HepG2 (cell line): ENCODE measurements around the gene CLVS2. TPM values are rescaled to one million over a fixed set of nuclear protein-coding genes. Genes with fewer than 3 reads are reported as not detected.

Source experiments
- ATAC-seq: fragments of 200-7000 bp; cut with Tn5 transposase; 3 replicates; pipeline ENCODE4 v1.9.1; 2020; ENCODE audit warnings: mild to moderate bottlenecking, moderate library complexity
- BruUV-seq: library from RNA; stranded (reverse); fragments of 400-500 nt; replicated peaks from 2 replicates; lab custom pipeline; 2021; lab: Mats Ljungman, UMichigan
- CTCF ChIA-PET: fragments of 300-600 bp; formaldehyde crosslinking; extraction: SDS; loops from one replicate; lab custom pipeline; 2021; ENCODE audit warnings: low total read pairs, inconsistent platforms, low intra/inter-chr PET ratio; lab: Yijun Ruan, JAX
- POLR2A ChIA-PET: fragments of 350-600 bp; sonication (Branson Sonifier 250); formaldehyde crosslinking; loops from one replicate; lab custom pipeline; 2020; ENCODE audit warnings: antibody characterized with exemption, inconsistent platforms; lab: Yijun Ruan, JAX
- DNase-seq: peaks from one replicate; pipeline ENCODE4 v3.0.0-alpha.2; 2015; ENCODE audit warnings: low spot score
- FAIRE-seq: peaks from 3 replicates; lab custom pipeline; 2011; peaks lifted over from hg19 to GRCh38; lab: Jason Lieb, UNC
- H2AFZ ChIP-seq: one replicate; pipeline ENCODE4 v1.6.1; 2011; ENCODE audit warnings: low read length, inconsistent platforms
- H3K27ac ChIP-seq: fragments of 300-600 bp; 3 replicates; pipeline ENCODE4 v1.8.0; 2011; ENCODE audit warnings: mixed run types, mild to moderate bottlenecking, mixed read lengths, low read length, inconsistent platforms; ENCODE audit not compliant: insufficient read depth; ENCODE audit errors: extremely low read length
- H3K27me3 ChIP-seq, 2 experiments: fragments of 200-600 bp in 1 of 2; 2 replicates in 1 of 2; 3 replicates in 1 of 2; pipeline versions ENCODE4 v1.6.0 to v1.8.0; 2011; ENCODE audit warnings: low read length in 2 of 2, mild to moderate bottlenecking in 2 of 2, moderate library complexity in 2 of 2, inconsistent platforms in 1 of 2; ENCODE audit not compliant: insufficient read depth in 2 of 2, control insufficient read depth in 1 of 2
- H3K36me3 ChIP-seq, 2 experiments: fragments of 200-600 bp in 1 of 2; replicated peaks in 1 of 2; 2 replicates in 1 of 2; 3 replicates in 1 of 2; pipeline versions ENCODE4 v1.5.1 to v1.8.0; 2011; ENCODE audit warnings: low read length in 2 of 2, inconsistent platforms in 1 of 2; ENCODE audit not compliant: insufficient read depth in 2 of 2, control insufficient read depth in 1 of 2
- H3K4me1 ChIP-seq: 2 replicates; pipeline ENCODE4 v1.5.1; 2012; ENCODE audit warnings: low read length, inconsistent platforms; ENCODE audit not compliant: insufficient read depth
- H3K4me2 ChIP-seq: 2 replicates; pipeline ENCODE4 v1.6.0; 2011; ENCODE audit warnings: low read depth, low read length, inconsistent platforms
- H3K4me3 ChIP-seq, 3 experiments: fragments of 200-600 bp in 1 of 3; sonication (generic), shearing (Covaris generic) in 1 of 3; replicated peaks in 1 of 3; 2 replicates each; pipeline ENCODE4 v1.5.1; 2011 to 2016; ENCODE audit warnings: low read length in 3 of 3, inconsistent platforms in 2 of 3, low read depth in 2 of 3, mild to moderate bottlenecking in 2 of 3, control low read depth in 1 of 3, mixed read lengths in 1 of 3; ENCODE audit not compliant: insufficient read depth in 1 of 3
- H3K79me2 ChIP-seq: one replicate; pipeline ENCODE4 v1.6.1; 2011; ENCODE audit warnings: low read length, inconsistent platforms; ENCODE audit not compliant: insufficient read depth
- H3K9ac ChIP-seq: 2 replicates; pipeline ENCODE4 v1.6.0; 2011; ENCODE audit warnings: mild to moderate bottlenecking, low read depth, low read length, inconsistent platforms; ENCODE audit not compliant: insufficient read depth
- H3K9me3 ChIP-seq: 2 replicates; pipeline ENCODE4 v1.5.1; 2012; ENCODE audit warnings: mild to moderate bottlenecking, low read length
- H4K20me1 ChIP-seq: 2 replicates; pipeline ENCODE4 v1.6.0; 2011; ENCODE audit warnings: inconsistent platforms, mild to moderate bottlenecking, low read length, moderate library complexity; ENCODE audit not compliant: insufficient read depth
- CAMTA2 ChIP-seq: sonication (generic); formaldehyde crosslinking; IDR thresholded peaks from 2 replicates; pipeline ENCODE4 v1.4.0; 2020; ENCODE audit warnings: mild to moderate bottlenecking, missing genetic modification reagents, borderline replicate concordance
- CEBPG ChIP-seq: IDR thresholded peaks from 2 replicates; pipeline ENCODE4 v1.6.1; 2016
- ETV5 ChIP-seq: IDR thresholded peaks from 2 replicates; pipeline ENCODE4 v1.6.1; 2018; ENCODE audit warnings: missing biosample characterization, missing genetic modification reagents, inconsistent platforms, borderline replicate concordance
- EZH2 ChIP-seq: conservative IDR thresholded peaks from 2 replicates; pipeline ENCODE4 v1.6.1; 2012; ENCODE audit warnings: mild to moderate bottlenecking, low read depth, low read length, moderate library complexity
- KDM4B ChIP-seq: sonication (generic); formaldehyde crosslinking; IDR thresholded peaks from 2 replicates; pipeline ENCODE4 v1.4.0; 2020; ENCODE audit warnings: missing genetic modification reagents
- MAZ ChIP-seq, 2 experiments: sonication (generic) in 1 of 2; formaldehyde crosslinking in 1 of 2; IDR thresholded peaks; 2 replicates each; pipeline versions ENCODE4 v1.5.0 to v1.6.1; 2012 to 2020; ENCODE audit warnings: low read depth in 2 of 2, mild to moderate bottlenecking in 2 of 2, borderline replicate concordance in 1 of 2, improper control_type of control experiment in 1 of 2, low read length in 1 of 2, missing genetic modification reagents in 1 of 2, moderate library complexity in 1 of 2
- NFKB2 ChIP-seq: sonication (generic); formaldehyde crosslinking; IDR thresholded peaks from 2 replicates; pipeline ENCODE4 v1.4.0; 2020; ENCODE audit warnings: missing genetic modification reagents, borderline replicate concordance
- SNRNP70 ChIP-seq: fragments of 200-400 bp; formaldehyde crosslinking; IDR thresholded peaks from 2 replicates; pipeline ENCODE4 v1.6.1; 2017; ENCODE audit warnings: mild to moderate bottlenecking, low read depth, low read length, moderate library complexity
- SSRP1 ChIP-seq: IDR thresholded peaks from 2 replicates; pipeline ENCODE4 v1.6.1; 2016; ENCODE audit warnings: control low read depth
- ZNF589 ChIP-seq: sonication (generic); formaldehyde crosslinking; conservative IDR thresholded peaks from 2 replicates; pipeline ENCODE4 v1.8.0; 2022; ENCODE audit warnings: mild to moderate bottlenecking, moderate library complexity, missing genetic modification reagents
- ZNF644 ChIP-seq: IDR thresholded peaks from 2 replicates; pipeline ENCODE4 v1.6.1; 2016; ENCODE audit warnings: low read depth
- ZNF652 ChIP-seq: IDR thresholded peaks from 2 replicates; pipeline ENCODE4 v1.6.1; 2016; ENCODE audit warnings: low read depth, borderline replicate concordance
- ZSCAN30 ChIP-seq: sonication (generic); formaldehyde crosslinking; IDR thresholded peaks from 2 replicates; pipeline ENCODE4 v1.5.0; 2020; ENCODE audit warnings: mild to moderate bottlenecking, missing genetic modification reagents
- WGBS: methylation state at CpG from one replicate; pipeline ENCODE4 v1.1.6; 2017; ENCODE audit warnings: low lambda C conversion rate; 5-methylcytosine and 5-hydroxymethylcytosine counted together
- in situ Hi-C: cut with HindIII; loops from 2 replicates; pipeline ENCODE4 v1.10.0; 2017; ENCODE audit warnings: low pct_unique_long_range_greater_than_20kb; ENCODE audit not compliant: extremely low pct_ligation_motif_present
- intact Hi-C: fragments of 100-400 bp; cut with micrococcal nuclease; formaldehyde crosslinking; loops from one replicate; pipeline ENCODE4 v1.10.0; 2022; ENCODE audit not compliant: unreplicated experiment
- polyA plus RNA-seq, 8 experiments: library from polyadenylated mRNA; depleted of rRNA in 3 of 8; stranded (reverse) in 7 of 8; unstranded in 1 of 8; fragments of >200 nt; fragmentation: Illumina TruSeq in 4 of 8; extraction: Trizol in 4 of 8; gene quantifications; 2 replicates each; pipeline versions ENCODE4 v1.2.1 to v1.2.3, GENCODE V29; 2011 to 2016; ENCODE audit warnings: low read depth in 4 of 8, missing spikeins in 1 of 8, mixed read lengths in 1 of 8; ENCODE audit not compliant: insufficient read depth in 1 of 8
- total RNA-seq, 5 experiments: library from RNA; depleted of rRNA; stranded (reverse); fragments of >200 nt; fragmentation: Illumina TruSeq; extraction: Trizol; gene quantifications; 2 replicates each; pipeline ENCODE4 v1.2.3, GENCODE V29; 2016; ENCODE audit warnings: low read depth in 1 of 5
- TF ChIP-seq, protein P1 (sequence below): sonication (generic); formaldehyde crosslinking; IDR thresholded peaks from 2 replicates; pipeline ENCODE4 v1.5.0; 2020; ENCODE audit warnings: missing genetic modification reagents
- TF ChIP-seq, protein P2 (sequence below): sonication (generic); formaldehyde crosslinking; conservative IDR thresholded peaks from 2 replicates; pipeline ENCODE4 v1.4.0; 2020; ENCODE audit warnings: missing genetic modification reagents
- TF ChIP-seq, protein P3 (sequence below): sonication (generic); formaldehyde crosslinking; IDR thresholded peaks from 2 replicates; pipeline ENCODE4 v1.8.0; 2022; ENCODE audit warnings: mild to moderate bottlenecking, missing genetic modification reagents; ENCODE audit not compliant: insufficient replicate concordance

CLVS2 gene
- total and polyA plus RNA-seq, 2 of the 13 experiments (the other 11 are each of a cell fraction or from before 2014, with no cell fraction given) = not detected

DNA sequence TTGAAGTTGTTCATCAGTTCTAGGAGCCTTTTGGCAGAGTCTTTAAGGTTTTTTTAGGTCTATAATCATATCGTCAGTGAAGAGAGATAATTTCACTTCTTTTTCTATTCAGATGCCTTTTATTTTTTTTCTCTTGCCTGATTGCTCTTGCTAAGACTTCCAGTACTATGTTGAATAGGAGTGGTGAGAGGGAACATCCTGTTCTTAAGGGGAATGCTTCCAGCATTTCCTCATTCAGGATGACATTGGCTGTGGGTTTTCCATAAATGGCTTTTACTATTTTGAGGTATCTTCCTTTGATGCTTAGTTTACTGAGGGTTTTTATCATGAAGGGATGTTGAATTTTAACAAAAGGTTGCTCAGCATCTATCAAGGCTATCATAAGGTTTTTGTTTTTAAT, 109.5 kb downstream of the CLVS2 start:
- DNase-seq = no peak
- Histone ChIP-seq H3K4me2 (no peak overlapping the region), H4K20me1 (no peaks in the 10 kb centered on the region), H3K27ac (no peak overlapping the region), H3K27me3 (no peaks in the 10 kb centered on the region), H3K4me3 (no peak overlapping the region), H3K79me2 (no peaks in the 10 kb centered on the region), H2AFZ (no peak overlapping the region), H3K36me3 (no peaks in the 10 kb centered on the region), H3K4me1 (no peaks in the 10 kb centered on the region), H3K9ac (no peak overlapping the region), H3K9me3 (peaks cover 87% of the 10 kb centered on the region)
- no peak for FAIRE-seq
- in situ Hi-C loops = no loop called here
- ChIA-PET CTCF (no interaction called here), POLR2A (no interaction called here)
- intact Hi-C loops = no loop called here
- BruUV-seq = no TSS peak
- ATAC-seq = no peak
- WGBS = 0% methylated on average over 1 of the region's 1 CpG
- no peak for TF ChIP-seq NFKB2 (CRISPR knock-in tag)
- TF ChIP-seq, protein P1, sequence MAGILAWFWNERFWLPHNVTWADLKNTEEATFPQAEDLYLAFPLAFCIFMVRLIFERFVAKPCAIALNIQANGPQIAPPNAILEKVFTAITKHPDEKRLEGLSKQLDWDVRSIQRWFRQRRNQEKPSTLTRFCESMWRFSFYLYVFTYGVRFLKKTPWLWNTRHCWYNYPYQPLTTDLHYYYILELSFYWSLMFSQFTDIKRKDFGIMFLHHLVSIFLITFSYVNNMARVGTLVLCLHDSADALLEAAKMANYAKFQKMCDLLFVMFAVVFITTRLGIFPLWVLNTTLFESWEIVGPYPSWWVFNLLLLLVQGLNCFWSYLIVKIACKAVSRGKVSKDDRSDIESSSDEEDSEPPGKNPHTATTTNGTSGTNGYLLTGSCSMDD = no peak
- no peak for TF ChIP-seq ZNF652

DNA sequence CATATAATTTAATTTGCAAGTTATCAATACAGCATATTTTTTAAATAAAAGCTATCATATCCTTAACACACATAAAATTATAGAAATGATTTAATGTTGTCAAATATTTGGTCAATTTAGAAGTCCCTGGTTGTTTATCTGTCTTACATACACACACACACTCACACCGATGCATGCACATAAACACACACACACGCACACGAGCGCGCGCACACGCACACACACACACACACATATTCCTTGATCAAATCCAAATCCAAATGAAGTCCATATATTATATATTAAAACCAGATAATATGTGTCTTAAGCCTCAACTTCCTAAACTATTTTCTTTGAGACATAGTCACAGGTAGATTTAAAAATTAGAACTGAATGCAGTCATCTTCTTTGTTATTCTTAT, 120.3 kb downstream of the CLVS2 start:
- Histone ChIP-seq H3K9me3 (peaks cover 14% of the 10 kb centered on the region), H3K4me2 (no peak overlapping the region), H3K4me1 (no peaks in the 10 kb centered on the region), H3K27me3 (no peaks in the 10 kb centered on the region), H2AFZ (no peak overlapping the region), H3K9ac (no peak overlapping the region), H4K20me1 (no peaks in the 10 kb centered on the region), H3K36me3 (no peaks in the 10 kb centered on the region), H3K27ac (no peak overlapping the region), H3K4me3 (no peak overlapping the region), H3K79me2 (no peaks in the 10 kb centered on the region)
- in situ Hi-C loops (no loop called here), intact Hi-C loops (no loop called here)
- ChIA-PET POLR2A (no interaction called here), CTCF (no interaction called here)
- no TSS peak for BruUV-seq
- WGBS = 82% methylated on average over 7 of the region's 7 CpGs
- FAIRE-seq (no peak), ATAC-seq (no peak), DNase-seq (no peak)
- TF ChIP-seq SNRNP70 = no peak
- no peak for TF ChIP-seq ETV5 (CRISPR knock-in tag)
- no peak for TF ChIP-seq SSRP1 (CRISPR knock-in tag)
- no peak for TF ChIP-seq ZNF589 (CRISPR knock-in tag)
- TF ChIP-seq CAMTA2 (CRISPR knock-in tag) = no peak
- no peak for TF ChIP-seq ZSCAN30 (CRISPR knock-in tag)
- TF ChIP-seq EZH2 = no peak
- TF ChIP-seq, protein P2, sequence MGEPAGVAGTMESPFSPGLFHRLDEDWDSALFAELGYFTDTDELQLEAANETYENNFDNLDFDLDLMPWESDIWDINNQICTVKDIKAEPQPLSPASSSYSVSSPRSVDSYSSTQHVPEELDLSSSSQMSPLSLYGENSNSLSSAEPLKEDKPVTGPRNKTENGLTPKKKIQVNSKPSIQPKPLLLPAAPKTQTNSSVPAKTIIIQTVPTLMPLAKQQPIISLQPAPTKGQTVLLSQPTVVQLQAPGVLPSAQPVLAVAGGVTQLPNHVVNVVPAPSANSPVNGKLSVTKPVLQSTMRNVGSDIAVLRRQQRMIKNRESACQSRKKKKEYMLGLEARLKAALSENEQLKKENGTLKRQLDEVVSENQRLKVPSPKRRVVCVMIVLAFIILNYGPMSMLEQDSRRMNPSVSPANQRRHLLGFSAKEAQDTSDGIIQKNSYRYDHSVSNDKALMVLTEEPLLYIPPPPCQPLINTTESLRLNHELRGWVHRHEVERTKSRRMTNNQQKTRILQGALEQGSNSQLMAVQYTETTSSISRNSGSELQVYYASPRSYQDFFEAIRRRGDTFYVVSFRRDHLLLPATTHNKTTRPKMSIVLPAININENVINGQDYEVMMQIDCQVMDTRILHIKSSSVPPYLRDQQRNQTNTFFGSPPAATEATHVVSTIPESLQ (CRISPR knock-in tag) = no peak
- TF ChIP-seq KDM4B = no peak
- TF ChIP-seq CEBPG (CRISPR knock-in tag) = no peak
- TF ChIP-seq, protein P3, sequence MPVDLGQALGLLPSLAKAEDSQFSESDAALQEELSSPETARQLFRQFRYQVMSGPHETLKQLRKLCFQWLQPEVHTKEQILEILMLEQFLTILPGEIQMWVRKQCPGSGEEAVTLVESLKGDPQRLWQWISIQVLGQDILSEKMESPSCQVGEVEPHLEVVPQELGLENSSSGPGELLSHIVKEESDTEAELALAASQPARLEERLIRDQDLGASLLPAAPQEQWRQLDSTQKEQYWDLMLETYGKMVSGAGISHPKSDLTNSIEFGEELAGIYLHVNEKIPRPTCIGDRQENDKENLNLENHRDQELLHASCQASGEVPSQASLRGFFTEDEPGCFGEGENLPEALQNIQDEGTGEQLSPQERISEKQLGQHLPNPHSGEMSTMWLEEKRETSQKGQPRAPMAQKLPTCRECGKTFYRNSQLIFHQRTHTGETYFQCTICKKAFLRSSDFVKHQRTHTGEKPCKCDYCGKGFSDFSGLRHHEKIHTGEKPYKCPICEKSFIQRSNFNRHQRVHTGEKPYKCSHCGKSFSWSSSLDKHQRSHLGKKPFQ = no peak
- no peak for TF ChIP-seq MAZ (IDR thresholded peaks at IDR 0.05; ENCODE audit: borderline replicate concordance, low read depth, low read length)
- no peak for TF ChIP-seq MAZ (CRISPR knock-in tag; IDR thresholded peaks at IDR 0.05; ENCODE audit: low read depth)
- TF ChIP-seq ZNF644 = no peak
